H1 (cell line): ENCODE measurements around the gene TRIAP1. TPM values are rescaled to one million over a fixed set of nuclear protein-coding genes. Genes with fewer than 3 reads are reported as not detected.

Experiments
- BACH1 ChIP-seq: IDR thresholded peaks from 2 replicates; pipeline ENCODE4 v1.6.1; 2012; ENCODE audit warnings: low read length, improper control_type of control experiment
- CTBP2 ChIP-seq: IDR thresholded peaks from 2 replicates; pipeline ENCODE4 v1.7.0; 2011; ENCODE audit warnings: borderline replicate concordance, mild to moderate bottlenecking, moderate library complexity, mixed read lengths, low read length; ENCODE audit not compliant: insufficient read depth, insufficient read length
- HDAC2 ChIP-seq, 2 experiments: fragments of 300-600 bp in 1 of 2; sonication (generic) in 1 of 2; IDR thresholded peaks; 2 replicates each; pipeline ENCODE4 v1.6.1; 2011 to 2012; ENCODE audit warnings: low read depth in 2 of 2, low read length in 2 of 2, mild to moderate bottlenecking in 2 of 2, moderate library complexity in 2 of 2, borderline replicate concordance in 1 of 2, inconsistent platforms in 1 of 2
- RBBP5 ChIP-seq: IDR thresholded peaks from 2 replicates; pipeline ENCODE4 v1.7.1; 2012; ENCODE audit warnings: low read depth, mild to moderate bottlenecking, inconsistent platforms, low read length, moderate library complexity, borderline replicate concordance
- polyA plus RNA-seq, 7 experiments: library from polyadenylated mRNA; depleted of rRNA in 3 of 7; stranded (reverse) in 5 of 7; unstranded in 2 of 7; fragments of >200 nt in 5 of 7; fragments of 200-250 nt in 2 of 7; gene quantifications; 1 replicate in 5 of 7; 2 replicates in 1 of 7; 4 replicates in 1 of 7; pipeline versions ENCODE4 v1.2.1 to v1.2.3, GENCODE V29; 2011 to 2013; ENCODE audit warnings: missing spikeins in 2 of 7, mixed read lengths in 2 of 7
- total RNA-seq: library from RNA; stranded (reverse); fragmentation: NEBNext Ultra II Directional; extraction: Animal tissue kit (Norgen Biotek cat#: 25700); gene quantifications from 2 replicates; pipeline ENCODE4 v1.2.1, GENCODE V29; 2021
- TF ChIP-seq, protein P1 (sequence below): fragments of 300-600 bp; sonication (generic); IDR thresholded peaks from 2 replicates; pipeline ENCODE4 v1.7.1; 2012; ENCODE audit warnings: low read length, moderate library complexity, mild to moderate bottlenecking, inconsistent platforms; ENCODE audit not compliant: insufficient replicate concordance

The TRIAP1 gene
- total and polyA plus RNA-seq, 2 of the 8 experiments (the other 6 are each of a cell fraction or from before 2014, with no cell fraction given), result 42.0 to 63.4 TPM

DNA sequence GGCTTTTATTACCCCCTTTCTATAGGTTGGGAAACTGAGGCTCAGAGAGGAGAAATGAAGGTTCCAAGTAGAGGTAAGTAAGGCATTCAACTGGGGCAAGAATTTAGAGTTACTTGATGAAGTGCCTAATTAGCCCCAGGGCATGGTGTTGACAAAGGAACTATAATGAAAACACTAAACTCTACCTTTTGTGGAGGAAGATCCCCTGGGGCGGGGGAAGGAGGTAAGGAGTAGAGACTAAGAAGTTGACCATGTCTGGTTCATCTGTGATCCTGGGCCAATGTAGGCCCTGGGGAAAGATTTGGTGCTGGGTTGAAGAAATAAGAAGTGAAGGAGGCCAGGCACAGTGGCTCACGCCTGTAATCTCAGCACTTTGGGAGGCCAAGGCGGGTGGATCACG, 24.5 kb downstream of the TRIAP1 start (continued):
- TF ChIP-seq, protein P1, sequence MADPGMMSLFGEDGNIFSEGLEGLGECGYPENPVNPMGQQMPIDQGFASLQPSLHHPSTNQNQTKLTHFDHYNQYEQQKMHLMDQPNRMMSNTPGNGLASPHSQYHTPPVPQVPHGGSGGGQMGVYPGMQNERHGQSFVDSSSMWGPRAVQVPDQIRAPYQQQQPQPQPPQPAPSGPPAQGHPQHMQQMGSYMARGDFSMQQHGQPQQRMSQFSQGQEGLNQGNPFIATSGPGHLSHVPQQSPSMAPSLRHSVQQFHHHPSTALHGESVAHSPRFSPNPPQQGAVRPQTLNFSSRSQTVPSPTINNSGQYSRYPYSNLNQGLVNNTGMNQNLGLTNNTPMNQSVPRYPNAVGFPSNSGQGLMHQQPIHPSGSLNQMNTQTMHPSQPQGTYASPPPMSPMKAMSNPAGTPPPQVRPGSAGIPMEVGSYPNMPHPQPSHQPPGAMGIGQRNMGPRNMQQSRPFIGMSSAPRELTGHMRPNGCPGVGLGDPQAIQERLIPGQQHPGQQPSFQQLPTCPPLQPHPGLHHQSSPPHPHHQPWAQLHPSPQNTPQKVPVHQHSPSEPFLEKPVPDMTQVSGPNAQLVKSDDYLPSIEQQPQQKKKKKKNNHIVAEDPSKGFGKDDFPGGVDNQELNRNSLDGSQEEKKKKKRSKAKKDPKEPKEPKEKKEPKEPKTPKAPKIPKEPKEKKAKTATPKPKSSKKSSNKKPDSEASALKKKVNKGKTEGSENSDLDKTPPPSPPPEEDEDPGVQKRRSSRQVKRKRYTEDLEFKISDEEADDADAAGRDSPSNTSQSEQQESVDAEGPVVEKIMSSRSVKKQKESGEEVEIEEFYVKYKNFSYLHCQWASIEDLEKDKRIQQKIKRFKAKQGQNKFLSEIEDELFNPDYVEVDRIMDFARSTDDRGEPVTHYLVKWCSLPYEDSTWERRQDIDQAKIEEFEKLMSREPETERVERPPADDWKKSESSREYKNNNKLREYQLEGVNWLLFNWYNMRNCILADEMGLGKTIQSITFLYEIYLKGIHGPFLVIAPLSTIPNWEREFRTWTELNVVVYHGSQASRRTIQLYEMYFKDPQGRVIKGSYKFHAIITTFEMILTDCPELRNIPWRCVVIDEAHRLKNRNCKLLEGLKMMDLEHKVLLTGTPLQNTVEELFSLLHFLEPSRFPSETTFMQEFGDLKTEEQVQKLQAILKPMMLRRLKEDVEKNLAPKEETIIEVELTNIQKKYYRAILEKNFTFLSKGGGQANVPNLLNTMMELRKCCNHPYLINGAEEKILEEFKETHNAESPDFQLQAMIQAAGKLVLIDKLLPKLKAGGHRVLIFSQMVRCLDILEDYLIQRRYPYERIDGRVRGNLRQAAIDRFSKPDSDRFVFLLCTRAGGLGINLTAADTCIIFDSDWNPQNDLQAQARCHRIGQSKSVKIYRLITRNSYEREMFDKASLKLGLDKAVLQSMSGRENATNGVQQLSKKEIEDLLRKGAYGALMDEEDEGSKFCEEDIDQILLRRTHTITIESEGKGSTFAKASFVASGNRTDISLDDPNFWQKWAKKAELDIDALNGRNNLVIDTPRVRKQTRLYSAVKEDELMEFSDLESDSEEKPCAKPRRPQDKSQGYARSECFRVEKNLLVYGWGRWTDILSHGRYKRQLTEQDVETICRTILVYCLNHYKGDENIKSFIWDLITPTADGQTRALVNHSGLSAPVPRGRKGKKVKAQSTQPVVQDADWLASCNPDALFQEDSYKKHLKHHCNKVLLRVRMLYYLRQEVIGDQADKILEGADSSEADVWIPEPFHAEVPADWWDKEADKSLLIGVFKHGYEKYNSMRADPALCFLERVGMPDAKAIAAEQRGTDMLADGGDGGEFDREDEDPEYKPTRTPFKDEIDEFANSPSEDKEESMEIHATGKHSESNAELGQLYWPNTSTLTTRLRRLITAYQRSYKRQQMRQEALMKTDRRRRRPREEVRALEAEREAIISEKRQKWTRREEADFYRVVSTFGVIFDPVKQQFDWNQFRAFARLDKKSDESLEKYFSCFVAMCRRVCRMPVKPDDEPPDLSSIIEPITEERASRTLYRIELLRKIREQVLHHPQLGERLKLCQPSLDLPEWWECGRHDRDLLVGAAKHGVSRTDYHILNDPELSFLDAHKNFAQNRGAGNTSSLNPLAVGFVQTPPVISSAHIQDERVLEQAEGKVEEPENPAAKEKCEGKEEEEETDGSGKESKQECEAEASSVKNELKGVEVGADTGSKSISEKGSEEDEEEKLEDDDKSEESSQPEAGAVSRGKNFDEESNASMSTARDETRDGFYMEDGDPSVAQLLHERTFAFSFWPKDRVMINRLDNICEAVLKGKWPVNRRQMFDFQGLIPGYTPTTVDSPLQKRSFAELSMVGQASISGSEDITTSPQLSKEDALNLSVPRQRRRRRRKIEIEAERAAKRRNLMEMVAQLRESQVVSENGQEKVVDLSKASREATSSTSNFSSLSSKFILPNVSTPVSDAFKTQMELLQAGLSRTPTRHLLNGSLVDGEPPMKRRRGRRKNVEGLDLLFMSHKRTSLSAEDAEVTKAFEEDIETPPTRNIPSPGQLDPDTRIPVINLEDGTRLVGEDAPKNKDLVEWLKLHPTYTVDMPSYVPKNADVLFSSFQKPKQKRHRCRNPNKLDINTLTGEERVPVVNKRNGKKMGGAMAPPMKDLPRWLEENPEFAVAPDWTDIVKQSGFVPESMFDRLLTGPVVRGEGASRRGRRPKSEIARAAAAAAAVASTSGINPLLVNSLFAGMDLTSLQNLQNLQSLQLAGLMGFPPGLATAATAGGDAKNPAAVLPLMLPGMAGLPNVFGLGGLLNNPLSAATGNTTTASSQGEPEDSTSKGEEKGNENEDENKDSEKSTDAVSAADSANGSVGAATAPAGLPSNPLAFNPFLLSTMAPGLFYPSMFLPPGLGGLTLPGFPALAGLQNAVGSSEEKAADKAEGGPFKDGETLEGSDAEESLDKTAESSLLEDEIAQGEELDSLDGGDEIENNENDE, result no peak
- no peak for TF ChIP-seq BACH1
- TF ChIP-seq CTBP2, result no peak
- no peak for TF ChIP-seq HDAC2 (IDR thresholded peaks at IDR 0.05; ENCODE audit: borderline replicate concordance in 1 of 2, low read depth in 2 of 2, low read length in 2 of 2)
- TF ChIP-seq RBBP5, result no peak
